Stimulated activated CD8-positive, alpha-beta memory T cell treated with anti-CD3 and anti-CD28 coated beads, Interleukin-7, amount 100 ng/mL, for 4 hours (primary cell): Measurements from ENCODE around the gene EML4.

ENCODE experiments used
- DNase-seq, 2 donors: peaks; one replicate each; pipeline ENCODE4 v3.0.0-alpha.2; 2020; ENCODE audit warnings: low read depth in 2 of 2

EML4 gene

GRCh38 chr2:42138163-42139015 lies 30.8 kb upstream of the EML4 start:
- DNase-seq = no peak

GRCh38 chr2:42139101-42139500 lies 30.1 kb upstream of the EML4 start:
- DNase-seq = no peak

GRCh38 chr2:42140496-42140895 lies 28.7 kb upstream of the EML4 start:
- DNase-seq = no peak

GRCh38 chr2:42141687-42142546 lies 27.2 kb upstream of the EML4 start:
- DNase-seq = no peak

- no peak for DNase-seq
These were observed 26.5 kb upstream of the EML4 start for GRCh38 chr2:42142547-42143184.

DNA sequence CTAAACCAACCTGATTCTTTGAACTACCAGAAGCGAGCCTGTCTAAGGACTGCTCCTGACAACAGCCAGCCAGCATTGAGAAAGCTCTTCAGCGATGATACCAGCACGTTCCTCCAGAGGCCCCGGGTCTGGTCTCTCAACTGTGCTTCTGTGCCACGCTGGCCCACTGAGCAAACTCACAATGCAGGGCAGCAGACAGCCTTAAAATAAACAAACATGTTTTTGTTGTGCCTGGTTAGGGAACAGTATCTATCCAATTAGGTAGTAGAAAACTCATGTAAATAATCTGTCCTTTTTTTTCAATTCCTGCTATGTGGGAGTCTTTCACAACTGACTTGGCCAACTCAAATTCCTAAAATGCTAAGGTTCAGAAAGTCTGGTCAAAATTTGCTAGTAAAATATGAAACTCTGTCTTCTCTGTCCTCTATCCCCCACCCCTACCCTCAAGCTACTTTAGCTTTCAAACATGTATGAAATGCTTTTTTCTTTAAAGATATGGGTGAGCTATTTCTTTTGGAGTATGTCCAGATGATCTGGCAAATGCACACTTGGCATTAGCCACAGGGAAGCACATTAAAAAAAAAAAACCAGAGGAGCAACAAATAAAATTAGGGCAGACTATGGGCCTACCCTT lies 21.4 kb upstream of the EML4 start:
- no peak for DNase-seq

GRCh38 chr2:42150159-42150558 lies 19.0 kb upstream of the EML4 start:
- DNase-seq = no peak

DNA sequence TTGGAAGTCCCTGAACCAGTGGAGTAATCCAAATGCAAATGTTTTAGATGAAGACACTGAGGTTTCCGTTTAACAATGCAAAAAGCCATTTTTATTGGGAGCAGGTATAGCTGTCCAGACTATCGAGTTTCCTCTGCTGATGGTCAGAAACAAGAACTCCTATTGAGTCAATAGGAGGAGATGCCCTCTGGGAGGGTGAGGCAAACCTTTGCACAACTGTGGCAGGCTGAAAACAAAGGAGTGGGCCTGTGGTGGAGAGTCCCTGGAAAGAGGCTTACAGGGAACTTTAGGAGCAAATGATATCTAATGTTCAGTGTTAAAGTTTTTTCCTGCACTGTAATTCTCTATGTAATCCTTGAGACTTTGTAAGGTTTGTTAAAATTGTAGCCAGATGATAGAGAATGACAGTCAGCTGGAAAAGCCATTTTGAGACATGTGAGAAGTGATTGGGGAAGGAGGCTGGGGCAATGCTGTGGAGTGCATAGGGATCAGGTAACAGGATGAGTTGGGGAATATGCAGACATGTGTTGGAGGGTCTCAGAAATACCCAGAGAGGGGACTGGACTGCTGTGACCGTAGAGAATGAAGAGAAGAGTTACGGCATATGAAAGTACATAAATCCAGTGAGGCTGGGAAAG lies 15.1 kb upstream of the EML4 start:
- no peak for DNase-seq

GRCh38 chr2:42156721-42157120 lies 12.4 kb upstream of the EML4 start:
- DNase-seq = no peak

DNA sequence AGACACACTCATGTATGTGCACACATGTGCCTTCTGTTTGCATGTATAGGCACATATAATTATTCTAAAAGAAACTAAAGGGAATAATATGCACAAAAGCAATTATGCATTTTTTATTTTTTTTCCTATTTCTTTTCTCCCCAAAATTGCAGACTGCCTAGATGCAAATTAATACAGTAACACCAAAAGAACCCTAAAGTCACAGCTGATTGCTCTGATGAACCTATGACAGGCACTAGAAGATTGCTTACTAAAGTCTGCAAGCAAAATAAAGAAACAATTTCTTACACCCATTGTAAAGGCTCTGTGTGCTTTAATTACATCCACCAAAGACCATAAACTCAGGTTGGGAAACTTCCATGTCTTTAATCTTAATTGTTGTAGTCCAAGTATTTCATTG lies 7.7 kb upstream of the EML4 start:
- no peak for DNase-seq

GRCh38 chr2:42163444-42164045 lies 5.6 kb upstream of the EML4 start:
- no peak for DNase-seq

DNA sequence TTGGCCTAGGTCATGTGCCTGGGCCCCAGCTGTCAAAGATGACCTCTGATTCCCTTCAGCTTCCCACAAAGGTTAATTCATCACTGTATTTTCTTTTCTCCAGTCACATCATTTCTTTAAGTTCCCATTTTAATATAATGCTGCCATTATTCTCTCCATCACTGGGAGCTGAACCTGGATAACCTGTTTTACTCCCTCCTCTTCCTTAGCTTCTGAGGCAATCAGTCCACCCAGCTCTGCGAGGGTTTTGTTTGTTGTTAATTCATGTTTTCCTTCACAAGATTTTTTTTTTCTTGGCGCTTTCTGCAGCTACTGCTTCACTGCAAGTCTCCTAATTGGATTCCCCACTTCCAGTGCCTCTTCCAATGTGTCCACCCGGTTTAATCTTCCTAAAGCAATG lies 5.1 kb upstream of the EML4 start:
- DNase-seq = no peak

DNA sequence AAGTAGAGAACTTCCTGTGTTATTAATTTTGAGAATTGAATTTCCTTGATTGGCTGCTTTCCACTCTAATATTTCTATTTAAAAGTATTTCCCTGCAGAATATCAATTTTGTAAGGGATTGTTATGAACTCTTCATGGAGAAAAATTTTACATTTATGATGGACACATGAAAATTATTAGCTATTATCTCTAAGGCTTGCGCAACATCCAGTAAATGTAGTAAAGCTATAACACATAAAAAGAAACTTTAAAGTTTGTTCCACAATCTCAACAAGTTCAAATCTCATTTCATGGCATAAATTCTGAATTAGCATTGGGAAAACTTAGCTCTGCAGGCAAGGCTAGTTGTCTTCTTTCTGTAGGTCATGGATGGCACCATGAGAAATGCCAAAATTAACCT lies 4.2 kb upstream of the EML4 start:
- no peak for DNase-seq

DNA sequence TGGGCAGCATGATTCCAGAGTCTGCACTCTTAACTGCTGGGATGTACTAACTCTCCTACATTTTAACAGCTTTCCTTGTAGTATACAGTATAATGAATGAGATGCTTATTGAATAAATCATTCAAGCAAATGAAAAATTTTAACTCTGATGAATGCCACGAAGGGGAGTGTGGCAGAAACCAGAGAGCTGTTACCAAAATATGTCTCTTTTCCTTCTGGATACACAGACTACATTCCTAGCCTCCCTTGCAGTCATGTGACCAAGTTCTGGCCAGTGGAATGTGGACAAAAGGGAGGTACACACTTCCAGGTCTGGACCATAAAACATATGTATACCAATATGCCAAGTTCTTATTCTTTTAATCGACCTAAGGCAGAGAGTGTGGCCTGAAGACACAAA lies 1.7 kb upstream of the EML4 start:
- no peak for DNase-seq

- DNase-seq = no peak
These were observed 574 bp upstream of the EML4 start for GRCh38 chr2:42168459-42169099.

- DNase-seq = no peak
These were observed 845 bp downstream of the EML4 start for GRCh38 chr2:42169874-42170521.

GRCh38 chr2:42170619-42171395 lies 1.7 kb downstream of the EML4 start:
- no peak for DNase-seq

DNA sequence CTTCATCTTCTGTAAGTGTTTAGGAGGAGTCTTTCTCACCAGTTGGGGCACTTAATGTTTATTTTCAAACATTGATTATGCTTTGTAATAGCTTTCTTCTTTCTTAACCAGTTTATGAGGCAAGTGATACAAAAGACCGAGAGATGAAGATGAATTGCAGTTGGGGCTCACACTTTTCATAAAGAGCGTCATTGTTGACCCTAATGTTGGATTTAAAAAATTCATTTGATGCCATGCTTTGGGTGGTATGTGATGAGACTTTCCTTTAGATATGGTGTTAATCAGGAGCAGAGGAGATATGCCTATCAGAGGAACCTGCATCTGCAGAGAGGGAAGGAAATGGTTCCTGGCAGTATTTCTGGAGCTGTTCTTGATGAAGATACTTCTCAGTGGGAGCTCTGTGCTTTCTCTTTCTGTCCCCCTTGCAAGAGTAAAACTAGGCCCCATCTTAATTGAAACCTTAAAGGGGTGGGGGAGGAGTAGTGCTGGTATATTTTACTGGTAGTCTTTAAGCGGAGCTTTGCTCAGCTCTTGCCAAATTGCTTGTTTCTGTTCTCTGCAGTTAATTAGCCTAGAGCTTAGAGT lies 2.3 kb downstream of the EML4 start:
- no peak for DNase-seq

DNA sequence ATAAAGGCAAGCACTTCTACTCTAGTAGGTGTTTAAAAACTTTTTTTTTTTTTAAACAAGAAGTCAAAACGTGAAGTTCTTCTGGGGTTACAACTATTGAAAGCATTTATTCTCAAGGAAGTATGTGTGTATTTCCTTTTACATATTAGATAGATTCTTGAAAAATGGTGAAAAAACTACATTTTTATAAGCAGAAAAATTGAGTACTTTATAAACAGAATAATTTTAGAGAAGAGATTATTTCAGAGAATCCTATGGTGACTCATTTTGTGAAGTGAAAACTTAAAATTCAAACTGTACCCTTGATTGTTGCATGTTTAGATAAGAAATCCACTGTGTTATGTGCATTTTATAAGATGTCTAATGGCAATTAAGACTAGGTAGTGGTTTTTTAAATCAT lies 2.9 kb downstream of the EML4 start:
- DNase-seq = no peak
